ENCODE data around the gene ELN. TPM values are rescaled to one million over a fixed set of nuclear protein-coding genes. Genes with fewer than 3 reads are reported as not detected.
A peak's percentile ranks its signal among the peaks of the same experiment; 100 is the strongest.

ELN gene
- total and polyA plus RNA-seq, 9 of the 15 experiments (the other 6 are each of a cell fraction or from before 2014, with no cell fraction given): 0.20 TPM; not detected in 8

DNA sequence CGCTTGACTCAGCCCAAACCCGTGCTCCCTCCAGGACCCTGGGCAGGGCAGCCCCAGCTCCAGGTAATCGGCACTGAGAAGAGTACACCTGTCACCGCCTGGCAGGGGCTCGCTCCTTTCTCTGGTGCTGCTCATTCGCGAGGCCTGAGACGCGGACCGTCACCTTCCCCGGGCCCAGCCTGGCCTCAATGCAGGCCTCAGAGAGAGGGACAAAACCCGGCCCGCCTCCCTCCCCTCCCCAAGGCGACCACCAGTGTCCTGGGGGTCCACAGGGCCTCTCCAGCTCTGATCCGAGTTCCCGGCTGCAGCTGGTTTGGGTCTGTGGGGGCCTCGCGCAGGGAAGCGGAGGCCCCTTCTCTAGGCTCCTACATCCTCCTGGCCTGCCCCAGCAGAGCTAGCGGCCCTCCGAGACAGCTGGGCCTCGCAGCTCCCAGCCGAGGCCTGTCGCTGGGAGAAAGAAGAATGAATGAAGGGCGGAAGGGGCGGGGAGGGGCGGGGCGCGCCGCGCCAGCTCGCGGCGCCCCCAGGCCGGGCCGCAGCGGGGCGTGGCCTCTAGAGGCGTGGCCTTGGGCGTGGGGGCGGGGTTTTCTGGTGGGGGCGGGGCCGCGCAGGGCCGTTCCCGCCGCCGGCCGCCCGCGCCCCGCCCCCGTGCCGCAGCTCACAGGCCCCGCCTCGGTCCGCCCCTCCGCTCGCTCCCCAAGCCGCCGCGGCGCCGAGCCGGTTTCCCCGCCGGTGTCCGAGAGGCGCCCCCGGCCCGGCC lies 55.3 kb downstream of the ELN start, which contains the start of gene LIMK1 (continued):
- TF ChIP-seq, protein P1, sequence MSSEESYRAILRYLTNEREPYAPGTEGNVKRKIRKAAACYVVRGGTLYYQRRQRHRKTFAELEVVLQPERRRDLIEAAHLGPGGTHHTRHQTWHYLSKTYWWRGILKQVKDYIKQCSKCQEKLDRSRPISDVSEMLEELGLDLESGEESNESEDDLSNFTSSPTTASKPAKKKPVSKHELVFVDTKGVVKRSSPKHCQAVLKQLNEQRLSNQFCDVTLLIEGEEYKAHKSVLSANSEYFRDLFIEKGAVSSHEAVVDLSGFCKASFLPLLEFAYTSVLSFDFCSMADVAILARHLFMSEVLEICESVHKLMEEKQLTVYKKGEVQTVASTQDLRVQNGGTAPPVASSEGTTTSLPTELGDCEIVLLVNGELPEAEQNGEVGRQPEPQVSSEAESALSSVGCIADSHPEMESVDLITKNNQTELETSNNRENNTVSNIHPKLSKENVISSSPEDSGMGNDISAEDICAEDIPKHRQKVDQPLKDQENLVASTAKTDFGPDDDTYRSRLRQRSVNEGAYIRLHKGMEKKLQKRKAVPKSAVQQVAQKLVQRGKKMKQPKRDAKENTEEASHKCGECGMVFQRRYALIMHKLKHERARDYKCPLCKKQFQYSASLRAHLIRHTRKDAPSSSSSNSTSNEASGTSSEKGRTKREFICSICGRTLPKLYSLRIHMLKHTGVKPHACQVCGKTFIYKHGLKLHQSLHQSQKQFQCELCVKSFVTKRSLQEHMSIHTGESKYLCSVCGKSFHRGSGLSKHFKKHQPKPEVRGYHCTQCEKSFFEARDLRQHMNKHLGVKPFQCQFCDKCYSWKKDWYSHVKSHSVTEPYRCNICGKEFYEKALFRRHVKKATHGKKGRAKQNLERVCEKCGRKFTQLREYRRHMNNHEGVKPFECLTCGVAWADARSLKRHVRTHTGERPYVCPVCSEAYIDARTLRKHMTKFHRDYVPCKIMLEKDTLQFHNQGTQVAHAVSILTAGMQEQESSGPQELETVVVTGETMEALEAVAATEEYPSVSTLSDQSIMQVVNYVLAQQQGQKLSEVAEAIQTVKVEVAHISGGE (CRISPR knock-in tag; IDR thresholded peaks at IDR 0.05): peak in 2 of 3 experiments; percentile 44 to 89; a peak in 3 of 6 replicates
- TF ChIP-seq BRCA1 (IDR thresholded peaks at IDR 0.05): no peak
- no peak for TF ChIP-seq BRCA1 (CRISPR knock-in tag; IDR thresholded peaks at IDR 0.05)
- TF ChIP-seq, protein P2, sequence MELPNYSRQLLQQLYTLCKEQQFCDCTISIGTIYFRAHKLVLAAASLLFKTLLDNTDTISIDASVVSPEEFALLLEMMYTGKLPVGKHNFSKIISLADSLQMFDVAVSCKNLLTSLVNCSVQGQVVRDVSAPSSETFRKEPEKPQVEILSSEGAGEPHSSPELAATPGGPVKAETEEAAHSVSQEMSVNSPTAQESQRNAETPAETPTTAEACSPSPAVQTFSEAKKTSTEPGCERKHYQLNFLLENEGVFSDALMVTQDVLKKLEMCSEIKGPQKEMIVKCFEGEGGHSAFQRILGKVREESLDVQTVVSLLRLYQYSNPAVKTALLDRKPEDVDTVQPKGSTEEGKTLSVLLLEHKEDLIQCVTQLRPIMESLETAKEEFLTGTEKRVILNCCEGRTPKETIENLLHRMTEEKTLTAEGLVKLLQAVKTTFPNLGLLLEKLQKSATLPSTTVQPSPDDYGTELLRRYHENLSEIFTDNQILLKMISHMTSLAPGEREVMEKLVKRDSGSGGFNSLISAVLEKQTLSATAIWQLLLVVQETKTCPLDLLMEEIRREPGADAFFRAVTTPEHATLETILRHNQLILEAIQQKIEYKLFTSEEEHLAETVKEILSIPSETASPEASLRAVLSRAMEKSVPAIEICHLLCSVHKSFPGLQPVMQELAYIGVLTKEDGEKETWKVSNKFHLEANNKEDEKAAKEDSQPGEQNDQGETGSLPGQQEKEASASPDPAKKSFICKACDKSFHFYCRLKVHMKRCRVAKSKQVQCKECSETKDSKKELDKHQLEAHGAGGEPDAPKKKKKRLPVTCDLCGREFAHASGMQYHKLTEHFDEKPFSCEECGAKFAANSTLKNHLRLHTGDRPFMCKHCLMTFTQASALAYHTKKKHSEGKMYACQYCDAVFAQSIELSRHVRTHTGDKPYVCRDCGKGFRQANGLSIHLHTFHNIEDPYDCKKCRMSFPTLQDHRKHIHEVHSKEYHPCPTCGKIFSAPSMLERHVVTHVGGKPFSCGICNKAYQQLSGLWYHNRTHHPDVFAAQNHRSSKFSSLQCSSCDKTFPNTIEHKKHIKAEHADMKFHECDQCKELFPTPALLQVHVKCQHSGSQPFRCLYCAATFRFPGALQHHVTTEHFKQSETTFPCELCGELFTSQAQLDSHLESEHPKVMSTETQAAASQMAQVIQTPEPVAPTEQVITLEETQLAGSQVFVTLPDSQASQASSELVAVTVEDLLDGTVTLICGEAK (IDR thresholded peaks at IDR 0.05): peak; percentile 41; the same call in 1 of the 2 replicates
- TF ChIP-seq, protein P2 (CRISPR knock-in tag; IDR thresholded peaks at IDR 0.05): no peak
- TF ChIP-seq CXXC5 (CRISPR knock-in tag; IDR thresholded peaks at IDR 0.05): peak; percentile 37
- no peak; the same call in 1 of the 2 replicates for TF ChIP-seq ZBTB7A (IDR thresholded peaks at IDR 0.05; ENCODE audit: borderline replicate concordance, control insufficient read depth, low read depth, low read length)
